RWPE2 (cell line): Measurements from ENCODE around the gene KLF5.
A peak's percentile ranks its signal among the peaks of the same experiment; 100 is the strongest.

ENCODE experiments used
- ATAC-seq: fragments of 200-7000 bp; cut with Tn5 transposase; 3 replicates; pipeline ENCODE4 v1.9.1; 2021; ENCODE audit warnings: low read depth
- DNase-seq: peaks from one replicate; pipeline ENCODE4 v3.0.0-alpha.2; 2020; ENCODE audit warnings: low spot score
- H3K27ac ChIP-seq: fragments of 450-650 bp; 2 replicates; pipeline ENCODE4 v1.5.1; 2017; ENCODE audit warnings: mild to moderate bottlenecking; ENCODE audit not compliant: poor library complexity, severe bottlenecking
- H3K27me3 ChIP-seq: fragments of 250-450 bp; sonication (Bioruptor Pico); 2 replicates; pipeline ENCODE4 v1.5.1; 2021; ENCODE audit warnings: mild to moderate bottlenecking, moderate library complexity; ENCODE audit not compliant: insufficient read depth, poor library complexity, severe bottlenecking
- H3K36me3 ChIP-seq: fragments of 250-450 bp; sonication (Bioruptor Pico); 2 replicates; pipeline ENCODE4 v1.5.1; 2020; ENCODE audit warnings: low read depth, mild to moderate bottlenecking, moderate library complexity
- H3K4me1 ChIP-seq: fragments of 250-450 bp; sonication (Bioruptor Pico); 2 replicates; pipeline ENCODE4 v1.5.1; 2021; ENCODE audit warnings: mild to moderate bottlenecking, moderate library complexity; ENCODE audit not compliant: insufficient read depth, poor library complexity, severe bottlenecking
- H3K4me3 ChIP-seq: fragments of 250-450 bp; sonication (Bioruptor Pico); 2 replicates; pipeline ENCODE4 v1.5.1; 2021; ENCODE audit warnings: mild to moderate bottlenecking, moderate library complexity; ENCODE audit not compliant: severe bottlenecking
- H3K9me3 ChIP-seq: fragments of 250-450 bp; sonication (Bioruptor Pico); 2 replicates; pipeline ENCODE4 v1.5.1; 2021; ENCODE audit warnings: mild to moderate bottlenecking, moderate library complexity; ENCODE audit not compliant: severe bottlenecking
- TF ChIP-seq, protein P1 (sequence below): fragments of 450-650 bp; IDR thresholded peaks from one replicate; pipeline ENCODE4 v1.5.1; 2017; ENCODE audit warnings: mild to moderate bottlenecking, moderate library complexity; ENCODE audit not compliant: poor library complexity, severe bottlenecking

The KLF5 gene

DNA sequence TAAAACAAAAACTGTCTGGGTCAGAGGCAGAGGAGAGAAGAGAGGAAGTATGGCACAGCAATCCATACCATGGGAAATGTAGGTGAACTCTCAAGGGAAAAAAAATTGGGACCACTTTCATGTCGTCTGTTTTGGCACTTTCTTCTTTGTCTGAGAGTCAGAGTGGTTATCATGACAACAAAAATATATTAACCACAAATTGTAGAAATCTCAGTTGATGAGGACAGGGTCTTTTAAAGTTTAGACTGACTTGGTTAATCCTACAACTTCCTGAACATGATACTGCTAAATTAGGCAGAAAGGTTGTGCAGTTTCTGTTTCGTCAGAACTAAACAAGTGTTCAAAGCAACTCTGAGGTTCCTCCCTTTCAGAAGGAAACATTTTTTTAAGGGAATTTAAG lies 15.2 kb downstream of the KLF5 start:
- no peak for ATAC-seq

DNA sequence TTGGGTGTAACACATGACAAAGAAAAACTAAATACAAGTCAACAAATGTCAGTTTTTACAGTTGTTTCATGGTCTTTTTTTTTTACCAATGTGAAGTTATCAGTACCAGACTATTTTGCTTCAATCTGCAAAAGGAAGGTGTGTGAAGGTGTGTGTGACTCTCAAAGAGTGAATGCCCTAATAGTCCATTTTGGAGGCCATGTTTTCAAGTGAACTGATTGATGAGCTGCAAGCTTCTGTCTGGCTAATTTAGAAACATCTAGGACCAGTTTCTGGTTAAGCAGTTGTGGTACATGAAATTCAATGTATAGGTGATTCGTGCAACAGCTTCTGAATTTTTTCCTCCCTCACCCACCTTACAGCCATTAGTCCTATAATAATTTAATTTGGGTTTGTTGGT lies 16.1 kb downstream of the KLF5 start:
- Histone ChIP-seq H3K27ac (peak overlapping the region; percentile 92), H3K36me3 (peaks cover 77% of the 10 kb centered on the region), H3K4me3 (no peak overlapping the region), H3K9me3 (no peaks in the 10 kb centered on the region), H3K4me1 (peaks cover 36% of the 10 kb centered on the region), H3K27me3 (no peaks in the 10 kb centered on the region)
- ATAC-seq: no peak
- TF ChIP-seq, protein P1, sequence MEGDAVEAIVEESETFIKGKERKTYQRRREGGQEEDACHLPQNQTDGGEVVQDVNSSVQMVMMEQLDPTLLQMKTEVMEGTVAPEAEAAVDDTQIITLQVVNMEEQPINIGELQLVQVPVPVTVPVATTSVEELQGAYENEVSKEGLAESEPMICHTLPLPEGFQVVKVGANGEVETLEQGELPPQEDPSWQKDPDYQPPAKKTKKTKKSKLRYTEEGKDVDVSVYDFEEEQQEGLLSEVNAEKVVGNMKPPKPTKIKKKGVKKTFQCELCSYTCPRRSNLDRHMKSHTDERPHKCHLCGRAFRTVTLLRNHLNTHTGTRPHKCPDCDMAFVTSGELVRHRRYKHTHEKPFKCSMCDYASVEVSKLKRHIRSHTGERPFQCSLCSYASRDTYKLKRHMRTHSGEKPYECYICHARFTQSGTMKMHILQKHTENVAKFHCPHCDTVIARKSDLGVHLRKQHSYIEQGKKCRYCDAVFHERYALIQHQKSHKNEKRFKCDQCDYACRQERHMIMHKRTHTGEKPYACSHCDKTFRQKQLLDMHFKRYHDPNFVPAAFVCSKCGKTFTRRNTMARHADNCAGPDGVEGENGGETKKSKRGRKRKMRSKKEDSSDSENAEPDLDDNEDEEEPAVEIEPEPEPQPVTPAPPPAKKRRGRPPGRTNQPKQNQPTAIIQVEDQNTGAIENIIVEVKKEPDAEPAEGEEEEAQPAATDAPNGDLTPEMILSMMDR: no peak
- no peak for DNase-seq

More for the DNA sequence above, 15.2 kb downstream of the KLF5 start:
- Histone ChIP-seq H3K36me3 (peaks cover 86% of the 10 kb centered on the region), H3K4me3 (no peak overlapping the region), H3K4me1 (peaks cover 46% of the 10 kb centered on the region), H3K9me3 (no peaks in the 10 kb centered on the region), H3K27me3 (no peaks in the 10 kb centered on the region), H3K27ac (peak overlapping the region; percentile 92)
- TF ChIP-seq, protein P1: no peak
- DNase-seq: no peak

DNA sequence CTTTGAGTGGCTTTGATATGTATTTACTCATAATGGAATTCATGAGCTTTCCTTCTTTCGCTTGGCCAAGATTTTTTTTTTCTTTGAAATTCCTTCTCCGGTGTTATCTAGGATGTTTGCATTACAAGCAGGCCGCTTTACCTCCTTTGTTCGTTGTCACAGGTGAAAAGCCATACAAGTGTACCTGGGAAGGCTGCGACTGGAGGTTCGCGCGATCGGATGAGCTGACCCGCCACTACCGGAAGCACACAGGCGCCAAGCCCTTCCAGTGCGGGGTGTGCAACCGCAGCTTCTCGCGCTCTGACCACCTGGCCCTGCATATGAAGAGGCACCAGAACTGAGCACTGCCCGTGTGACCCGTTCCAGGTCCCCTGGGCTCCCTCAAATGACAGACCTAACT lies 16.7 kb downstream of the KLF5 start:
- TF ChIP-seq, protein P1: no peak
- peak overlapping the region; percentile 92 for H3K27ac ChIP-seq
- H3K4me3 ChIP-seq: no peak overlapping the region
- H3K36me3 ChIP-seq: peaks cover 70% of the 10 kb centered on the region
- ATAC-seq (no peak), DNase-seq (no peak)
- peaks cover 31% of the 10 kb centered on the region for H3K4me1 ChIP-seq
- H3K27me3 ChIP-seq: no peaks in the 10 kb centered on the region
- no peaks in the 10 kb centered on the region for H3K9me3 ChIP-seq

DNA sequence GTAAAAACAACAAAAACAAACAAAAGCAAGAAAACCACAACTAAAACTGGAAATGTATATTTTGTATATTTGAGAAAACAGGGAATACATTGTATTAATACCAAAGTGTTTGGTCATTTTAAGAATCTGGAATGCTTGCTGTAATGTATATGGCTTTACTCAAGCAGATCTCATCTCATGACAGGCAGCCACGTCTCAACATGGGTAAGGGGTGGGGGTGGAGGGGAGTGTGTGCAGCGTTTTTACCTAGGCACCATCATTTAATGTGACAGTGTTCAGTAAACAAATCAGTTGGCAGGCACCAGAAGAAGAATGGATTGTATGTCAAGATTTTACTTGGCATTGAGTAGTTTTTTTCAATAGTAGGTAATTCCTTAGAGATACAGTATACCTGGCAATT lies 17.1 kb downstream of the KLF5 start:
- ATAC-seq: no peak
- no peaks in the 10 kb centered on the region for H3K9me3 ChIP-seq
- peaks cover 66% of the 10 kb centered on the region for H3K36me3 ChIP-seq
- no peaks in the 10 kb centered on the region for H3K27me3 ChIP-seq
- H3K4me1 ChIP-seq: peaks cover 27% of the 10 kb centered on the region
- TF ChIP-seq, protein P1: no peak
- H3K27ac ChIP-seq: peak overlapping the region; percentile 92
- no peak overlapping the region for H3K4me3 ChIP-seq
- no peak for DNase-seq

DNA sequence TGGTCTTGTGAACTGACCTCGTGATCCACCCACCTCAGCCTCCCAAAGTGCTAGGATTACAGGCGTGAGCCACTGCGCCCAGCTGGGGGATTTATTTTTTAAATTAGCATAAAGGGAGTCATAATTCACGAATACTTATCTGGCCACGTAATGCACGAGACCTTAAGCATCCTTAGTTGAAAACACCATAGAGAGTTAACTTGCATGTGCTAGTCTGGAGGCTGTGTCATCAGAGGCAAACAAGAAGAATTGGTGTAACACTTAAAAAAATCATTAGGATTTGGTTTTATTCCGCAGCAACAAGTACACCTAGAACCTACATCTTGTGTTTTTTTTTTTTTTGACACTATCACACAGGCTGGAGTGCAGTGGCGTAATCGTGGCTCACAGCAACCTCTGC lies 19.1 kb downstream of the KLF5 start:
- ATAC-seq (0 out of 3 replicates have a peak, but pooled peaks have one; percentile 24), DNase-seq (no peak)
- Histone ChIP-seq H3K36me3 (peaks cover 47% of the 10 kb centered on the region), H3K9me3 (no peaks in the 10 kb centered on the region), H3K4me3 (no peak overlapping the region), H3K27me3 (no peaks in the 10 kb centered on the region), H3K4me1 (peaks cover 20% of the 10 kb centered on the region), H3K27ac (peak overlapping the region; percentile 51)
- TF ChIP-seq, protein P1: no peak
